Tibial artery (tissue), 4 donors: ENCODE measurements around the gene MIEF1.

Experiments
- DNase-seq, 2 donors: peaks; one replicate each; pipeline ENCODE4 v3.0.0-alpha.2; 2019
- H3K27ac ChIP-seq, 2 donors: fragments of 200-600 bp; sonication (generic) in 1 of 2; 1 replicate in 1 of 2; 2 replicates in 1 of 2; pipeline ENCODE4 v1.5.1; 2018 to 2019; ENCODE audit warnings: mild to moderate bottlenecking in 1 of 2
- H3K27me3 ChIP-seq, 2 donors: fragments of 200-600 bp; sonication (generic) in 1 of 2; one replicate each; pipeline versions ENCODE4 v1.5.1 to v1.6.0; 2016 to 2019
- H3K36me3 ChIP-seq, 3 donors: fragments of 200-600 bp; sonication (generic) in 2 of 3; one replicate each; pipeline ENCODE4 v1.5.1; 2016 to 2019; ENCODE audit warnings: mild to moderate bottlenecking in 2 of 3
- H3K4me1 ChIP-seq, 4 donors: fragments of 200-600 bp; sonication (generic) in 2 of 4; 1 replicate in 3 of 4; 2 replicates in 1 of 4; pipeline ENCODE4 v1.5.1; 2016 to 2019
- H3K4me3 ChIP-seq, 2 donors: fragments of 200-600 bp; sonication (generic) in 1 of 2; 1 replicate in 1 of 2; 2 replicates in 1 of 2; pipeline ENCODE4 v1.5.1; 2018 to 2019; ENCODE audit warnings: mild to moderate bottlenecking in 2 of 2
- H3K9me3 ChIP-seq, 3 donors: fragments of 200-600 bp; sonication (generic) in 1 of 3; one replicate each; pipeline ENCODE4 v1.5.1; 2016 to 2019
- intact Hi-C: fragments of 100-400 bp; cut with DNase I; formaldehyde crosslinking; loops from one replicate; pipeline ENCODE4 v1.15.0; 2023; ENCODE audit warnings: low total_unique reads
- TF ChIP-seq, protein P1 (sequence below), 2 experiments: fragments of 200-600 bp in 1 of 2; fragments of 450-650 bp in 1 of 2; IDR thresholded peaks; one replicate each; pipeline ENCODE4 v1.5.1; 2017 to 2019; ENCODE audit warnings: antibody characterized with exemption in 2 of 2, mild to moderate bottlenecking in 1 of 2, moderate library complexity in 1 of 2

Gene MIEF1

DNA sequence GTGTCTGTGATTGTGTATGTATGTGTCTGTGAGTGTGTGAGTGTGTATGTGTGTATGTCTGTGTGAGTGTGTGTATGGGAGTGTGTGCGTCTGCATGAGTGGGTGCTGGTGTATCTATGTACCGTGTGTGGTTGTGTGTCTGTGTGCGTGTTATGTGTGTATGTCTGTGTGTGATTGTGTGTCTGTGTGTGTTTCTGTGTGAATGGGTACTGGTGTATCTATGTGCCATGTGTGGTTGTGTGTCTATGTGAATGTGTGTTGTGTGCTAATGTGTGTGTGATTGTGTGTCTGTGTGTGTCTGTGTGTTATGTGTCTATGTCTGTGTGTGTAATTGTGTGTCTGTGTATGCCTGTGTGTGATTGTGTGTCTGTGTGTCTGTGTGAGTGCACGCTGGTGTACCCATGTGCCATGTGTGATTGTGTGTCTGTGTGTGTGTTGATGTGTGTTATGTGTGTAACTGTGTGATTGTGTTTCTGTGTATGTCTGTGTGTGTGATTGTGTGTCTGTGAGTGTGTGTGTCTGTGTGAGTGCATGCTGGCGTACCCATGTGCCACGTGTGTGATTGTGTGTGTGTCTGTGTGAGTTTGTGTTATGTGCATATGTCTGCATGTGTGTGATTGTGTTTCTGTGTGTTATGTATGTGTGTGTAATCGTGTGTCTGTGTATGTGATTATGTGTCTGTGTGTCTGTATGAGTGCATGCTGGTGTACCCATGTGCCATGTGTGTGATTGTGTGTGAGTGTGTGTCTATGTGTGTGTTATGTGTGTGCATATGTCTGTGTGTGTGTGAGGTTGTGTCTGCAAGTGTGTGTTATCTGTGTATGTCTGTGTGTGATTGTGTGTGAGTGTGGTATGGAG is 61.7 kb downstream of the MIEF1 start:
- no peaks in the 10 kb centered on the region for H3K9me3 ChIP-seq
- DNase-seq: no peak
- H3K4me3 ChIP-seq: no peak overlapping the region
- no peak overlapping the region for H3K27ac ChIP-seq
- no peaks in the 10 kb centered on the region for H3K36me3 ChIP-seq
- intact Hi-C loops: no loop called here
- H3K27me3 ChIP-seq: peaks cover 0 to 76% of the 10 kb centered on the region in 2 donors
- H3K4me1 ChIP-seq: peaks cover 0 to 9% (median 0%) of the 10 kb centered on the region in 4 donors
- TF ChIP-seq, protein P1, sequence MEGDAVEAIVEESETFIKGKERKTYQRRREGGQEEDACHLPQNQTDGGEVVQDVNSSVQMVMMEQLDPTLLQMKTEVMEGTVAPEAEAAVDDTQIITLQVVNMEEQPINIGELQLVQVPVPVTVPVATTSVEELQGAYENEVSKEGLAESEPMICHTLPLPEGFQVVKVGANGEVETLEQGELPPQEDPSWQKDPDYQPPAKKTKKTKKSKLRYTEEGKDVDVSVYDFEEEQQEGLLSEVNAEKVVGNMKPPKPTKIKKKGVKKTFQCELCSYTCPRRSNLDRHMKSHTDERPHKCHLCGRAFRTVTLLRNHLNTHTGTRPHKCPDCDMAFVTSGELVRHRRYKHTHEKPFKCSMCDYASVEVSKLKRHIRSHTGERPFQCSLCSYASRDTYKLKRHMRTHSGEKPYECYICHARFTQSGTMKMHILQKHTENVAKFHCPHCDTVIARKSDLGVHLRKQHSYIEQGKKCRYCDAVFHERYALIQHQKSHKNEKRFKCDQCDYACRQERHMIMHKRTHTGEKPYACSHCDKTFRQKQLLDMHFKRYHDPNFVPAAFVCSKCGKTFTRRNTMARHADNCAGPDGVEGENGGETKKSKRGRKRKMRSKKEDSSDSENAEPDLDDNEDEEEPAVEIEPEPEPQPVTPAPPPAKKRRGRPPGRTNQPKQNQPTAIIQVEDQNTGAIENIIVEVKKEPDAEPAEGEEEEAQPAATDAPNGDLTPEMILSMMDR (IDR thresholded peaks at IDR 0.05): no peak

DNA sequence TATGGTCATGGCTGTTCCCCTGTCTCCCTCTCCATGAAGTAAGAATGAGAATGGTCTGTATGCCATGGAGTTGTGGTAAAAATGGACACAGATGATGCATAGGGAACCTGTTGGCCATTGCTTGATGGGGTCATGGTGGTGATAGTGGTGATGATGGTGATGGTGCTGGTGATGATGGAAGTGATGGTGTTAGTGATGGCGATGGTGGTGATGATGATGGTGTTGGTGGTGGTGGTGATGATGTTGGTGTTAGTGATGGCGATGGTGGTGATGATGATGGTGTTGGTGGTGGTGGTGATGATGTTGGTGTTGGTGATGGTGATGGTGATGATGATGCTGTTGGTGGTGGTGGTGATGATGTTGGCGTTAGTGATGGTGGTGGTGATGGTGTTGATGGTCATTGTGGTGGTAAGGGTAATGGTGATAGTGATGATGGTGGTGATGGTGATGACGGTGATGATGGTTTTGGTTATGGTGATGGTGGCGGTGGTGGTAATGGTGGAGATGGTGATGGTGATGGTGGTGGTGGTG is 63.4 kb downstream of the MIEF1 start:
- intact Hi-C loops: no loop called here
- Histone ChIP-seq H3K4me3 (no peak overlapping the region), H3K4me1 (no peaks in the 10 kb centered on the region), H3K9me3 (no peaks in the 10 kb centered on the region), H3K27me3 (peaks cover 0 to 64% of the 10 kb centered on the region in 2 donors), H3K27ac (no peak overlapping the region), H3K36me3 (no peaks in the 10 kb centered on the region)
- TF ChIP-seq, protein P1 (IDR thresholded peaks at IDR 0.05): no peak
- DNase-seq: no peak

DNA sequence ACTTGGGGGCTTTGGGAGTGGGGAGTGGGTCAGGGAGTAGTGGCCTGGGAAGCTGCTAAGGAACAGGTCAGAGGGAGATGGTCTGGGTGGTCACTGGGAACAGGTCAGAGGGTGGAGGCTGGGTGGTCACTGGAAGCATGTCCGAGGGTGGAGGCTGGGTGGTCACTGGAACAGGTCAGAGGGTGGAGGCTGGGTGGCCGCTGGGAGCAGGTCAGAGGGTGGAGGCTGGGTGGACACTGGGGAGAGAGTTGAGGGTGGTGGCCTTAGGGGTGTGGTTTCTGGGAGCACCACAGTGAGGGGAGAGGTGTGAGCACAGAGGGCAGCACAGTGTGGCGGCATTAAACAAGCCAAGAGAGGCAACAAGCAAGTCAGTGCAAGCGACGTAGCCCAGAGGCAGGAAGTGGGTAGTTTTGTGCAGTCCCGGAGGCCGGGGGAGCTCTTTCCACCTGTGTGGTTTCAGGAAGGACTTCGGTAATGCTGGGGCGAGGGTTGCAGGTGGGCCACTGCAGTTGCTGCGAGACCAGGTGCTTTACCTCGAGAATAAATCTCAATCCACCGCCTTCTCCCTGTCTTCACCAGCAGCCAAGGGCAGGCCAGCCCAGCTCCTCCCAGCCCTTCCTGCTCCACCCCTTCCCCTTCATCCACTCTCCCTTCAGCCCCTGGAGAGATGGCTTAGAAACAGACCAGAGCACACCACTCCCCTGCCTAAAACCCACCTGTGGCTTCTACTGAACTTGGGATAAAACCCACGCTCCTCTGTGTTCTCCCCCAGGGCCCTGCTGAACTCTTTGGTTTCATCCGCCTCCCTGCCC is 65.3 kb downstream of the MIEF1 start:
- H3K4me1 ChIP-seq: no peaks in the 10 kb centered on the region
- peaks cover 0 to 57% of the 10 kb centered on the region in 2 donors for H3K27me3 ChIP-seq
- TF ChIP-seq, protein P1 (IDR thresholded peaks at IDR 0.05): no peak
- intact Hi-C loops: no loop called here
- no peaks in the 10 kb centered on the region for H3K36me3 ChIP-seq
- H3K27ac ChIP-seq: no peak overlapping the region
- no peaks in the 10 kb centered on the region for H3K9me3 ChIP-seq
- H3K4me3 ChIP-seq: no peak overlapping the region
- no peak for DNase-seq
